Urothelium cell line (cell line): ENCODE results near the gene OR5M3.

ENCODE experiments used
- DNase-seq: peaks from one replicate; pipeline ENCODE4 v3.0.0; 2011; ENCODE audit warnings: low spot score, mixed read lengths
- FAIRE-seq: peaks from 2 replicates; lab custom pipeline; 2011; peaks lifted over from hg19 to GRCh38; lab: Jason Lieb, UNC

The OR5M3 gene

GRCh38 chr11:56473252-56473651 lies at the start of gene OR5M3:
TSS of gene OR5M3 (minus strand) at chr11:56473352. CDS start at chr11:56470497, 2,855 bp downstream.
- DNase-seq, result no peak
- no peak for FAIRE-seq

- no peak for FAIRE-seq
These were observed 48.9 kb upstream of the OR5M3 start for GRCh38 chr11:56522008-56522407.

DNA sequence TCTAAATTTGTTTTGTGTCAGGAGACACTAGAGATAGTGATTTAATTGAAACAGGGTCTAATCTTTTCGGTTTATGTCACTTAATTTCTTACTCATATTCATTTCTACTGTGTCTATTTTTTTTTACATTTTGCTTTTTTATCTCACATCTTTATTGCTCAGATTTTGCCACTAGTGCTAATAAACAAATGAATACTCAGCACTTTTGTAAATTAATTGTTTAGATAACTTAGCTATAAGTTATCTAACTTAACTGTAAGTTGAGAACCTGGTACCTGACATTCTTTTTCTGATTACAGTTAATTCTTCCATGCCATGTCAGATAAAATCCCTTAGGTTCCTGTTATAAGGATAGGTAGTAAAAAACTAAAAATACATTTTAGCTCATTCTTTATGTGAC lies 40.1 kb upstream of the OR5M3 start:
- FAIRE-seq (no peak), DNase-seq (no peak)

More at GRCh38 chr11:56522008-56522407, 48.9 kb upstream of the OR5M3 start:
- DNase-seq, result no peak

GRCh38 chr11:56509439-56509838 lies 36.3 kb upstream of the OR5M3 start:
- no peak for DNase-seq
- FAIRE-seq, result no peak

DNA sequence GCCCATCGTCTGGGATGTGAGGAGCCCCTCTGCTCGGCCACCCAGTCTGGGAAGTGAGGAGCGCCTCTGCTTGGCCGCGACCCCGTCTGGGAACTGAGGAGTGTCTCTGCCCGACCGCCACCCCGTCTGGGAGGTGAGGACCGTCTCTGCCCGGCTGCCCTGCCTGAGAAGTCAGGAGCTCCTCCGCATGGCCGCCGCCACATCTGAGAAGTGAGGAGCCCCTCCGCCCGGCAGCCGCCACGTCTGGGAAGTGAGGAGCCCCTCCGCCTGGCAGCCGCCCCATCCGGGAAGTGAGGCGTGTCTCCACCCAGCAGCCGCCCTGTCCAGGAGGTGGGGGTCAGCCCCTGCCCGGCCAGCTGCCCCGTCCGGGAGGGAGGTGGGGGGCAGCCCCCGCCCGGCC lies 23.9 kb upstream of the OR5M3 start:
- DNase-seq (no peak), FAIRE-seq (no peak)

GRCh38 chr11:56495117-56495516 lies 22.0 kb upstream of the OR5M3 start:
- no peak for DNase-seq
- no peak for FAIRE-seq

DNA sequence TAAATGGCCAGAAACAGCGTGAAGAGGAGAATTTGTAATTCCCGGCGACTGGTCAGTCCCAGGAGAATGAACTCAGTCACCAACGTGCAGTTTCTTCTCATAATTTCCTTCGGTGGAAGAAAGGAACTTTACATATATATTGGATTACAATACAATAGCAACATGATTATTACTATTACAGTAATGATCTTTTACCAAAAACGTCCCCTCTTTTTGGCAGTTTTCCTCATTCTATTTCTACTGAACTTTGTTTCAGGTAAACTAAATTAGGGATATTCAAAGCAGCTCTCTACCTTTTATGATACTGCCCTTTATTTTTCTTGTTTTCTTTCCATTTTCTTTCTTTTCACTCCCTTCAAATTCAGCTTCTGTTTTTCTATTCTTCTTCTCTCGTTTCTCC lies 18.1 kb upstream of the OR5M3 start, which contains the start of gene OR5M8:
TSS of gene OR5M8 (minus strand) at position 101 of the 400 bp plus-strand sequence. CDS start at position 101, 0 bp downstream.
- DNase-seq (no peak), FAIRE-seq (no peak)

DNA sequence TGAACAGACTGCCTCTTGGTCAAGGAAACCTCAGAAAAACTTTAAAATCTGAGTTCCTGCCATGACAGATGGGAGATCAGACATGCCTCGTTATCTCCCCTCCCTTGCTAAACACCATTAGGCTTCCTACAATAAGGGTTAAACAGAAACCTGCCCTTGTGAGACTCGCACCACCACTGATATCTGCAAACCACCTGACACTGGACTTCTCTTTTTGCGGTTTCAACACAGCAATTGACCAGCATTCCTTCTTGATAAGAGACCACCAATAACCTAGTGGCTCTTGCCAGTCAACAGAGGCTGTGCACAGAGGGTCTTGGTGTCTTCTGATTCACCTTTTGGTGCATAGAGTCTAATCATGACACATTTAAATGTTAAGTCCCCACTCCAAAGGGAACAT lies 13.6 kb upstream of the OR5M3 start:
- DNase-seq, result no peak
- no peak for FAIRE-seq

GRCh38 chr11:56474729-56475235 lies 1.6 kb upstream of the OR5M3 start:
- FAIRE-seq, result no peak
- DNase-seq, result no peak

DNA sequence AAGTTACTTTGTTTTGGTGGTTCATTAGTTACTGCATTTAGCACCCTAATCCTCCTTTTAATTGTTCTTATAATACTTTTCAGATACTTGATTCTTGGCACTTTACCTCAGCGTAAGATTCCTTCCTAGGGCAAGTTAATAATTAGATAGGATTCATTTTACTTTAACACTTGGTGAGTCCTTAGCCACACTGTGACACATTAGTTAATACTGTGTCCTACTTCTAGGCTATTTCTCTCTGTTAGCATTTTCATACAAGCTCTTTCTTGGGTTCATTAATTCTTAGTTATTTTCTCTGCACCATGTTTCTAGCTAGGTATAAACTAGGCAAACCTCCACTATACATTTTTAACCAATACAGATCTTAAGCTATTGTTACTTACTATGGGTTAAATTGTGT lies 16.1 kb downstream of the OR5M3 start:
- FAIRE-seq (no peak), DNase-seq (no peak)

GRCh38 chr11:56453521-56453920 lies 19.6 kb downstream of the OR5M3 start:
- no peak for FAIRE-seq
- DNase-seq, result no peak
